ENCODE data around the gene HSD3B2. TPM values are rescaled to one million over a fixed set of nuclear protein-coding genes. Genes with fewer than 3 reads are reported as not detected.
"Not testable (repeated sequence)": the region's sequence is repeated elsewhere in the genome, so short reads cannot be mapped to it uniquely, and the experiment has no call there.

The HSD3B2 gene
- not detected for total RNA-seq

GRCh38 chr1:119414950-119415349, at the start of gene HSD3B2:
TSS of gene HSD3B2 (plus strand) at chr1:119415150. CDS start at chr1:119415420, 270 bp downstream.
- H3K27me3 Mint-ChIP-seq: peaks cover 3% of the 10 kb centered on the region
- no peak for ATAC-seq
- no peak within 1 kb of the TSS for H3K4me3 Mint-ChIP-seq
- DNase-seq: no peak
- CTCF ChIA-PET: no interaction called here
- H3K4me1 Mint-ChIP-seq: no peaks in the 10 kb centered on the region
- H3K9me3 Mint-ChIP-seq (ENCODE audit: low read depth): no peaks in the 10 kb centered on the region
- no peak within 1 kb of the TSS for H3K27ac Mint-ChIP-seq
- no peaks in the 10 kb centered on the region for H3K36me3 Mint-ChIP-seq

- CTCF ChIA-PET: interaction anchor here (1.4 to 2.6 kb wide), 3 partner anchors 37 to 91 kb away, joined by 6 to 10 read pairs (median 7); no protein-coding TSS in a partner anchor
- DNase-seq (no peak), ATAC-seq (no peak)
- H3K27ac Mint-ChIP-seq: no peak overlapping the region
- no peaks in the 10 kb centered on the region for H3K36me3 Mint-ChIP-seq
- H3K27me3 Mint-ChIP-seq: peaks cover 38% of the 10 kb centered on the region
- no peaks in the 10 kb centered on the region for H3K9me3 Mint-ChIP-seq (ENCODE audit: low read depth)
- H3K4me1 Mint-ChIP-seq: no peaks in the 10 kb centered on the region
- H3K4me3 Mint-ChIP-seq: no peak overlapping the region
These were observed 48.5 kb upstream of the HSD3B2 start for GRCh38 chr1:119366424-119366823.

- ATAC-seq (no peak), DNase-seq (no peak)
- CTCF ChIA-PET: interaction anchor here (1.4 to 2.6 kb wide), 3 partner anchors 38 to 93 kb away, joined by 6 to 10 read pairs (median 7); no protein-coding TSS in a partner anchor
These were observed 47.4 kb upstream of the HSD3B2 start for GRCh38 chr1:119367432-119368124.

GRCh38 chr1:119368554-119368953, 46.4 kb upstream of the HSD3B2 start, which contains the start of gene HAO2:
TSS of gene HAO2 (plus strand) at chr1:119368785. CDS start at chr1:119381086, 12,301 bp downstream.
- DNase-seq (no peak), ATAC-seq (no peak)
- CTCF ChIA-PET: interaction anchor here (2.6 kb wide), 1 partner anchor 82 kb away, joined by 10 read pairs; no protein-coding TSS in a partner anchor
- Mint-ChIP-seq H3K9me3 (ENCODE audit: low read depth) (no peaks in the 10 kb centered on the region), H3K27me3 (peaks cover 31% of the 10 kb centered on the region), H3K4me1 (no peaks in the 10 kb centered on the region), H3K36me3 (no peaks in the 10 kb centered on the region), H3K27ac (no peak within 1 kb of the TSS), H3K4me3 (no peak within 1 kb of the TSS)

More at GRCh38 chr1:119367432-119368124, 47.4 kb upstream of the HSD3B2 start:
- Mint-ChIP-seq H3K9me3 (ENCODE audit: low read depth) (no peaks in the 10 kb centered on the region), H3K4me1 (no peaks in the 10 kb centered on the region), H3K27me3 (peaks cover 35% of the 10 kb centered on the region), H3K36me3 (no peaks in the 10 kb centered on the region), H3K27ac (no peak overlapping the region), H3K4me3 (no peak overlapping the region)

GRCh38 chr1:119370748-119371147, 44.2 kb upstream of the HSD3B2 start:
- Mint-ChIP-seq H3K4me3 (no peak overlapping the region), H3K27me3 (peaks cover 32% of the 10 kb centered on the region), H3K27ac (no peak overlapping the region), H3K4me1 (no peaks in the 10 kb centered on the region), H3K36me3 (no peaks in the 10 kb centered on the region), H3K9me3 (ENCODE audit: low read depth) (no peaks in the 10 kb centered on the region)
- CTCF ChIA-PET: interaction anchor here (0.6 kb wide), 1 partner anchor 60 kb away, joined by 3 read pairs; no protein-coding TSS in a partner anchor
- ATAC-seq (no peak), DNase-seq (no peak)

GRCh38 chr1:119371815-119372214, 43.1 kb upstream of the HSD3B2 start:
- Mint-ChIP-seq H3K27ac (no peak overlapping the region), H3K27me3 (peaks cover 27% of the 10 kb centered on the region), H3K36me3 (no peaks in the 10 kb centered on the region), H3K9me3 (ENCODE audit: low read depth) (no peaks in the 10 kb centered on the region), H3K4me1 (no peaks in the 10 kb centered on the region), H3K4me3 (no peak overlapping the region)
- CTCF ChIA-PET: no interaction called here
- DNase-seq (no peak), ATAC-seq (no peak)

- no peak for DNase-seq
- H3K4me1 Mint-ChIP-seq: no peaks in the 10 kb centered on the region
- CTCF ChIA-PET: interaction anchor here (1.5 kb wide), 1 partner anchor 13 kb away, joined by 3 read pairs; no protein-coding TSS in a partner anchor
These were observed 42.4 kb upstream of the HSD3B2 start for GRCh38 chr1:119372503-119373086.

GRCh38 chr1:119373465-119373864, 41.5 kb upstream of the HSD3B2 start:
- H3K36me3 Mint-ChIP-seq: no peaks in the 10 kb centered on the region
- ATAC-seq: no peak
- H3K27me3 Mint-ChIP-seq: peaks cover 22% of the 10 kb centered on the region
- H3K9me3 Mint-ChIP-seq (ENCODE audit: low read depth): no peaks in the 10 kb centered on the region
- CTCF ChIA-PET: interaction anchor here (1.5 kb wide), 1 partner anchor 12 kb away, joined by 3 read pairs; no protein-coding TSS in a partner anchor
- DNase-seq: no peak
- H3K27ac Mint-ChIP-seq: no peak overlapping the region
- H3K4me1 Mint-ChIP-seq: no peaks in the 10 kb centered on the region
- no peak overlapping the region for H3K4me3 Mint-ChIP-seq

More at GRCh38 chr1:119372503-119373086, 42.4 kb upstream of the HSD3B2 start:
- ATAC-seq: no peak
- Mint-ChIP-seq H3K27me3 (peaks cover 22% of the 10 kb centered on the region), H3K36me3 (no peaks in the 10 kb centered on the region), H3K9me3 (ENCODE audit: low read depth) (no peaks in the 10 kb centered on the region), H3K4me3 (no peak overlapping the region), H3K27ac (no peak overlapping the region)

- DNase-seq: no peak
These were observed 40.6 kb upstream of the HSD3B2 start for GRCh38 chr1:119374208-119374874.

GRCh38 chr1:119375366-119375765, 39.6 kb upstream of the HSD3B2 start:
- peaks cover 14% of the 10 kb centered on the region for H3K27me3 Mint-ChIP-seq
- H3K4me3 Mint-ChIP-seq: no peak overlapping the region
- H3K27ac Mint-ChIP-seq: no peak overlapping the region
- no peak for ATAC-seq
- DNase-seq: no peak
- H3K9me3 Mint-ChIP-seq (ENCODE audit: low read depth): no peaks in the 10 kb centered on the region
- no peaks in the 10 kb centered on the region for H3K36me3 Mint-ChIP-seq
- CTCF ChIA-PET: interaction anchor here (1.1 kb wide), 1 partner anchor 100 kb away, joined by 3 read pairs; no protein-coding TSS in a partner anchor
- H3K4me1 Mint-ChIP-seq: no peaks in the 10 kb centered on the region

More at GRCh38 chr1:119374208-119374874, 40.6 kb upstream of the HSD3B2 start:
- H3K27ac Mint-ChIP-seq: no peak overlapping the region
- H3K36me3 Mint-ChIP-seq: no peaks in the 10 kb centered on the region
- ATAC-seq: no peak
- CTCF ChIA-PET: interaction anchor here (1.1 kb wide), 1 partner anchor 99 kb away, joined by 3 read pairs; no protein-coding TSS in a partner anchor
- no peaks in the 10 kb centered on the region for H3K9me3 Mint-ChIP-seq (ENCODE audit: low read depth)
- no peaks in the 10 kb centered on the region for H3K4me1 Mint-ChIP-seq
- no peak overlapping the region for H3K4me3 Mint-ChIP-seq
- peaks cover 14% of the 10 kb centered on the region for H3K27me3 Mint-ChIP-seq

GRCh38 chr1:119376594-119376993, 38.4 kb upstream of the HSD3B2 start:
- CTCF ChIA-PET: no interaction called here
- H3K9me3 Mint-ChIP-seq (ENCODE audit: low read depth): no peaks in the 10 kb centered on the region
- no peaks in the 10 kb centered on the region for H3K4me1 Mint-ChIP-seq
- no peaks in the 10 kb centered on the region for H3K36me3 Mint-ChIP-seq
- ATAC-seq: no peak
- DNase-seq: no peak
- no peak overlapping the region for H3K4me3 Mint-ChIP-seq
- H3K27me3 Mint-ChIP-seq: peaks cover 14% of the 10 kb centered on the region
- H3K27ac Mint-ChIP-seq: no peak overlapping the region

- H3K27ac Mint-ChIP-seq; H3K4me3 Mint-ChIP-seq; H3K4me1 Mint-ChIP-seq; H3K9me3 Mint-ChIP-seq (ENCODE audit: low read depth); DNase-seq; H3K36me3 Mint-ChIP-seq; ATAC-seq: not testable (repeated sequence)
- CTCF ChIA-PET: interaction anchor here (1.3 kb wide), 1 partner anchor 102 kb away, joined by 3 read pairs; no protein-coding TSS in a partner anchor
- H3K27me3 Mint-ChIP-seq: peaks cover 10% of the 10 kb centered on the region
These were observed 37.4 kb upstream of the HSD3B2 start for GRCh38 chr1:119377594-119377993.

- Mint-ChIP-seq H3K36me3 (no peaks in the 10 kb centered on the region), H3K9me3 (ENCODE audit: low read depth) (no peaks in the 10 kb centered on the region), H3K27me3 (peaks cover 4% of the 10 kb centered on the region), H3K27ac (no peak overlapping the region), H3K4me1 (no peaks in the 10 kb centered on the region), H3K4me3 (no peak overlapping the region)
- ATAC-seq (no peak), DNase-seq (no peak)
- CTCF ChIA-PET: no interaction called here
These were observed 35.8 kb upstream of the HSD3B2 start for GRCh38 chr1:119379117-119379516.

Measured in activated CD8-positive, alpha-beta memory T cell treated with anti-CD3 and anti-CD28 coated beads, Interleukin-2, amount 10 ng/mL, durations not matched to agents 7 days and 5 days (primary cell).